GM20000 (cell line): ENCODE results near the gene KCNQ1.
A peak's percentile ranks its signal among the peaks of the same experiment; 100 is the strongest.

Experiments used
- DNase-seq: peaks from one replicate; pipeline ENCODE4 v3.0.0; 2012; ENCODE audit warnings: low spot score
- TF ChIP-seq, protein P1 (sequence below): IDR thresholded peaks from 2 replicates; pipeline ENCODE4 v1.5.1; 2012; ENCODE audit warnings: mild to moderate bottlenecking, control low read depth; ENCODE audit errors: extremely low read depth, missing control alignments

KCNQ1 gene

DNA sequence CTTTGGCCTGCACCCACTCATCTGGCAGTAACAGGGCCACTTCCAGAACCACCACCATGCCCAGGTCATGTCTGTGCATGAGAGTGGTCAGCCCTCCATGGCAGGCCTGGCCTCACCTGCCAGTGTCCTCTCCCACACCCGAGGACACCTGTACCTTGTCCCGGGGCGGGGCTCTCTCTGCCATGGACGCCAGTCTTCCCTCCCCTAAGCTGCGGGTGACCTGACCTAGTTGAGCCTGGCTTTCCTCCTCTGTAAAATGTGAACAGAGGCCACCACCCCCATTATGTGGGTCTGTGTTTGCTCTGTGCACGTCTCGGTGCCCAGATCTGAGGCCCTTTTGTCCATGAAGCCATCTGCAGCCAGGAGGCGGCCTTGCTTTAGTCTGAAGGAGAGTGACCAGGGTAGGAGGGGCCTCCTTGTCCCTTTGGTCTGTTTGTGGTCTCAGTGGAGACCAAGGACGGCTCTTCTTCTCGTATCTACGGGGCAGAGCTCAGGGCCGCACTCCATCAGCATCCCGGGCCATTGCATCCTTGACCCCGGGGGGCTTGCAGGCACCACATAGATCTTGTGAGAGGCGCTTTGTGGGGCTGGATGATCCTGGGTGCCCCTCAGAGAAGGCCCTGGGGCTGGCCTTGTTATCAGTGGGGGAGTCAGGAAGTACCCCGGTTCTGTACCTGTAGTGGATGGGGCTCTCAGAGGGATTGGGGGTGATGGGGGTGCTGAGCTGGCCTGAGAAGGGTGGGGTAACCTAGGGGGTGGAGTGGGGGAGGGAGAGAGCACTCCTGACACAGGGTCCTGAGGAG lies 121.6 kb downstream of the KCNQ1 start:
- TF ChIP-seq, protein P1, sequence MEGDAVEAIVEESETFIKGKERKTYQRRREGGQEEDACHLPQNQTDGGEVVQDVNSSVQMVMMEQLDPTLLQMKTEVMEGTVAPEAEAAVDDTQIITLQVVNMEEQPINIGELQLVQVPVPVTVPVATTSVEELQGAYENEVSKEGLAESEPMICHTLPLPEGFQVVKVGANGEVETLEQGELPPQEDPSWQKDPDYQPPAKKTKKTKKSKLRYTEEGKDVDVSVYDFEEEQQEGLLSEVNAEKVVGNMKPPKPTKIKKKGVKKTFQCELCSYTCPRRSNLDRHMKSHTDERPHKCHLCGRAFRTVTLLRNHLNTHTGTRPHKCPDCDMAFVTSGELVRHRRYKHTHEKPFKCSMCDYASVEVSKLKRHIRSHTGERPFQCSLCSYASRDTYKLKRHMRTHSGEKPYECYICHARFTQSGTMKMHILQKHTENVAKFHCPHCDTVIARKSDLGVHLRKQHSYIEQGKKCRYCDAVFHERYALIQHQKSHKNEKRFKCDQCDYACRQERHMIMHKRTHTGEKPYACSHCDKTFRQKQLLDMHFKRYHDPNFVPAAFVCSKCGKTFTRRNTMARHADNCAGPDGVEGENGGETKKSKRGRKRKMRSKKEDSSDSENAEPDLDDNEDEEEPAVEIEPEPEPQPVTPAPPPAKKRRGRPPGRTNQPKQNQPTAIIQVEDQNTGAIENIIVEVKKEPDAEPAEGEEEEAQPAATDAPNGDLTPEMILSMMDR, result peak; percentile 33
- no peak for DNase-seq

DNA sequence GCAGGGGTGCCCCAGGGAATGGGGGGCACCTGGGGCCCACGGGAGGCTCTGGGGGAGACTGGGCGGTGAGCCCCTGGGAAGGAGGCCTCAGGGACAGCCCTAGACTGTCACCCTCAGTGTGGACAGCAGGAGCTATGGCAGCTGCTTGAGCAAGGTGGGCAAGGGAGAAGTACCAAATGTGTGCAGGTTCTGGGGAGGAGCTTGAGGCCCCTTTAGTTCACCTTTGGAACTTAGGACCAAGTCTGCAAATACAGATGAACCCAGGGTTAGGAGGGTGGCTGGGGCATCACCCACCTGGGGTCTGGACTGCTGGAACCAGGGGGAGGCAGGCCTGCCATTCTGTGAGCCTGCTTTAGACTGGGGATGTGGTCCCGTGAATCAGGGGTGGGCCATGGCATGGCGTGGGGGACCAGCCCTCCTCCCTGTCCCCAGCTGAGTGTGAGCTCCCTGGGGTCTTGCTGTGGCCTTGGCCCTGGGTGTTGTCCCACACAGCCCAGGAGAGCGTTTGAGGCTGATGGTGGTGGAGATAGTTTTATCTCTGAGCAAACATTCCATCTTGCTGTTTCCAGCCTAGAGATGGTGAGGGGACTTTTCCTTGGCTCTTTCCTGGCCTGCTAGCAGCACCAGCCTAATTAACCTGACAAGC lies 122.3 kb downstream of the KCNQ1 start:
- no peak for DNase-seq
- TF ChIP-seq, protein P1, result no peak

DNA sequence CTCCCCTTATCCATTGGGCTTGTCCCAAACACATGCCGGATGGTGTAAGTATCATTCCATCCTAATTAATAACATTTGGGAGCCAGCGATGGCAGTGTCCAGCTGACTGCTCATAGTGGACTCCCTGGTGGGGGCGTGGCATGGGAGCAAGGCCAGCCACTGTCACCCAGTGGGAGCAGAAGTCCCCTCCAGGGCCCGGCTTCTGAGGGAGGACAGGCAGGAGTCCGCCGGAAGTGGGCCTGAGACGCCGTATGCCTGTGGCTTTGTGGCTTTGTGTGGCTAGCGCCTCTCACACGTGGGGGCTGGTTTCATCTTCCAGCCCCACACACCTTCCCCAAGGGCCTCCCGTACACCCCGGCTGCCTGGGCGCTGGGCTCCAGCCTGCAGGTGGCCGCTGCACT lies 124.5 kb downstream of the KCNQ1 start:
- no peak for DNase-seq

DNA sequence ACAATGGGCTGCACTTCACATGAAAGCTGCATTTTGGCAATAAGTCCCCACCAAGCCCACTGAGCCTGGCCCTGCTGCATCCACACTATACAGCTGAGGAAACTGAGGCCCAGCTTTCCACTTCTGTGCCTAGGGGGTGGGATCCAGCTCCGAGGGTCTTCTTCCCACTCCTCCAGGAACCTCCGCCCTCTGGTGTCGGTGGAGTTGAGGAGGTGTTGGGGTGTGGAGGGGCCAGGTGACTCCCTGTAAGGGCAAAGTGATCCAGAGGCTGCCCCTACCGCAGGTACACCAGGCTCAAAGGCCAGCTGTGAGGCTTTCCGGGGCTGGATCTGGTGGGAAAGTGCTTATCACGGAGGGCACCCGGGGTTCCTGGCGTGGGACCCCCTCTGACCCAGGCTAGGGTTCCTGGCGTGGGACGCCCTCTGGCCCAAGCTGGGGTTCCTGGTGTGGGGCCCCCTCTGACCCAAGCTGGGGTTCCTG lies 125.0 kb downstream of the KCNQ1 start:
- TF ChIP-seq, protein P1, result no peak
- DNase-seq, result no peak

More for the DNA sequence above, 124.5 kb downstream of the KCNQ1 start:
- TF ChIP-seq, protein P1, result no peak

DNA sequence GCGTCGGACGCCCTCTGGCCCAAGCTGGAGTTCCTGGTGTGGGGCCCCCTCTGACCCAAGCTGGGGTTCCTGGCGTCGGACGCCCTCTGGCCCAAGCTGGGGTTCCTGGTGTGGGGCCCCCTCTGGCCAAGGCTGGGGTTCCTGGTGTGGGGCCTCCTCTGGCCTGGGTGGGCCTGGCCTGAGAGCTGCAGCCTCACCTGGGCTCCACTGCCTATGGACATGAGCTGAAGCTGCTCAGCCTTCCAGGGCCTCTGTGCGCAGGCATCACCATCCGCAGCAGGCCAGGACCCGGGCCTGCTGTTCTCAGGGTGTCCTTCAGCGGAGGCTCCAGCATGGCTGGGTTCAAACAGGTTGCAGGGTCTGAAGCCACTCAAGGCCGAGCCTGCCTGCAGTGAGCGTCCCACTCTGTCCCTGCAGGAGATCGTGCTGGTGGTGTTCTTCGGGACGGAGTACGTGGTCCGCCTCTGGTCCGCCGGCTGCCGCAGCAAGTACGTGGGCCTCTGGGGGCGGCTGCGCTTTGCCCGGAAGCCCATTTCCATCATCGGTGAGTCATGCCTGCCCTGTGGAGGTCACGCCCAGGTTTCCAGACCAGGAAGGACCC lies 125.5 kb downstream of the KCNQ1 start:
- no peak for DNase-seq
- TF ChIP-seq, protein P1, result no peak

DNA sequence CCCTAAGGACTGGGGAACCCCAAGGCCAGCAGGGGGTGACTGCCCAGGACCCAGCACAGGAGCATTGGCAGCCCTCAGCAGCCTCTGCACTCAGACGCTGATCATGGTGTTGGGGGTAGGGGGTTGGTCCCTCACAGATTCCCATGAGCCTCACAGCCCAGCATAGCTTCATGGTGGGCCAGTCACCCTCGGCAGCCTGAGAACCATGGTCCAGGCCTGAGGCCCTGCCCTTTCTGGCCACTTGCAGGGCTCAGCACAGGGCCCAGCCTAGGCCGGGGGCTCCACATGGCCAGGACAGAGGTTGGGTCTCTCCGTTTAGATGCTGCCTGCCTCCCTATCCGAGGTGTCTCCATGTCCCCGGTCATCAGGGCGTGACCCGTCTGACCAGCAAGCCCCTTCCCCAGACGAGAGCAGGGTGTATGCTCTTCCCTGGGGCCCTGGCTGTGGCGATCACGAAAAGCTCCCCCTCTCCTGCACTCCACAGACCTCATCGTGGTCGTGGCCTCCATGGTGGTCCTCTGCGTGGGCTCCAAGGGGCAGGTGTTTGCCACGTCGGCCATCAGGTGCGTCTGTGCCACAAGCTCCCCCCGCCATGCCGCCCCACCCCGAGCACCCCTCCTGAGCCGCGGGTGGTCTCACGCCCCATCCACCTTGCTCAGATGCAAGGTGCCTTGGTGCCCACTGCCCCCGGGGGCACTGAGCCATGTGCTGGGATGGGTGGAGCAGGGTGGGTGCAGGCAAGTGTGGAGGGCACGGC lies 126.2 kb downstream of the KCNQ1 start:
- no peak for DNase-seq
- TF ChIP-seq, protein P1, result no peak
